HepG2 (cell line): ENCODE data around the gene IRF2. TPM values are rescaled to one million over a fixed set of nuclear protein-coding genes. Genes with fewer than 3 reads are reported as not detected.

ENCODE experiments used
- ATAC-seq: fragments of 200-7000 bp; cut with Tn5 transposase; 3 replicates; pipeline ENCODE4 v1.9.1; 2020; ENCODE audit warnings: mild to moderate bottlenecking, moderate library complexity
- BruUV-seq: library from RNA; stranded (reverse); fragments of 400-500 nt; replicated peaks from 2 replicates; lab custom pipeline; 2021; lab: Mats Ljungman, UMichigan
- CTCF ChIA-PET: fragments of 300-600 bp; formaldehyde crosslinking; extraction: SDS; loops from one replicate; lab custom pipeline; 2021; ENCODE audit warnings: low total read pairs, inconsistent platforms, low intra/inter-chr PET ratio; lab: Yijun Ruan, JAX
- POLR2A ChIA-PET: fragments of 350-600 bp; sonication (Branson Sonifier 250); formaldehyde crosslinking; loops from one replicate; lab custom pipeline; 2020; ENCODE audit warnings: antibody characterized with exemption, inconsistent platforms; lab: Yijun Ruan, JAX
- DNase-seq: peaks from one replicate; pipeline ENCODE4 v3.0.0-alpha.2; 2015; ENCODE audit warnings: low spot score
- FAIRE-seq: peaks from 3 replicates; lab custom pipeline; 2011; peaks lifted over from hg19 to GRCh38; lab: Jason Lieb, UNC
- H2AFZ ChIP-seq: one replicate; pipeline ENCODE4 v1.6.1; 2011; ENCODE audit warnings: low read length, inconsistent platforms
- H3K27ac ChIP-seq: fragments of 300-600 bp; 3 replicates; pipeline ENCODE4 v1.8.0; 2011; ENCODE audit warnings: mixed run types, mild to moderate bottlenecking, mixed read lengths, low read length, inconsistent platforms; ENCODE audit not compliant: insufficient read depth; ENCODE audit errors: extremely low read length
- H3K27me3 ChIP-seq, 2 experiments: fragments of 200-600 bp in 1 of 2; 2 replicates in 1 of 2; 3 replicates in 1 of 2; pipeline versions ENCODE4 v1.6.0 to v1.8.0; 2011; ENCODE audit warnings: low read length in 2 of 2, mild to moderate bottlenecking in 2 of 2, moderate library complexity in 2 of 2, inconsistent platforms in 1 of 2; ENCODE audit not compliant: insufficient read depth in 2 of 2, control insufficient read depth in 1 of 2
- H3K36me3 ChIP-seq, 2 experiments: fragments of 200-600 bp in 1 of 2; replicated peaks in 1 of 2; 2 replicates in 1 of 2; 3 replicates in 1 of 2; pipeline versions ENCODE4 v1.5.1 to v1.8.0; 2011; ENCODE audit warnings: low read length in 2 of 2, inconsistent platforms in 1 of 2; ENCODE audit not compliant: insufficient read depth in 2 of 2, control insufficient read depth in 1 of 2
- H3K4me1 ChIP-seq: 2 replicates; pipeline ENCODE4 v1.5.1; 2012; ENCODE audit warnings: low read length, inconsistent platforms; ENCODE audit not compliant: insufficient read depth
- H3K4me2 ChIP-seq: 2 replicates; pipeline ENCODE4 v1.6.0; 2011; ENCODE audit warnings: low read depth, low read length, inconsistent platforms
- H3K4me3 ChIP-seq, 3 experiments: fragments of 200-600 bp in 1 of 3; sonication (generic), shearing (Covaris generic) in 1 of 3; replicated peaks in 1 of 3; 2 replicates each; pipeline ENCODE4 v1.5.1; 2011 to 2016; ENCODE audit warnings: low read length in 3 of 3, inconsistent platforms in 2 of 3, low read depth in 2 of 3, mild to moderate bottlenecking in 2 of 3, control low read depth in 1 of 3, mixed read lengths in 1 of 3; ENCODE audit not compliant: insufficient read depth in 1 of 3
- H3K79me2 ChIP-seq: one replicate; pipeline ENCODE4 v1.6.1; 2011; ENCODE audit warnings: low read length, inconsistent platforms; ENCODE audit not compliant: insufficient read depth
- H3K9ac ChIP-seq: 2 replicates; pipeline ENCODE4 v1.6.0; 2011; ENCODE audit warnings: mild to moderate bottlenecking, low read depth, low read length, inconsistent platforms; ENCODE audit not compliant: insufficient read depth
- H3K9me3 ChIP-seq: 2 replicates; pipeline ENCODE4 v1.5.1; 2012; ENCODE audit warnings: mild to moderate bottlenecking, low read length
- H4K20me1 ChIP-seq: 2 replicates; pipeline ENCODE4 v1.6.0; 2011; ENCODE audit warnings: inconsistent platforms, mild to moderate bottlenecking, low read length, moderate library complexity; ENCODE audit not compliant: insufficient read depth
- AFF4 ChIP-seq: sonication (generic); formaldehyde crosslinking; IDR thresholded peaks from 2 replicates; pipeline ENCODE4 v1.4.0; 2020; ENCODE audit warnings: missing genetic modification reagents
- FOXA1 ChIP-seq, 2 experiments: fragments of 450-650 bp in 1 of 2; sonication (generic) in 1 of 2; formaldehyde crosslinking in 1 of 2; IDR thresholded peaks; 2 replicates each; pipeline versions ENCODE4 v1.4.0 to v1.6.1; 2016 to 2020; ENCODE audit warnings: missing genetic modification reagents in 1 of 2
- FOXA3 ChIP-seq: IDR thresholded peaks from 2 replicates; pipeline ENCODE4 v1.6.1; 2016; ENCODE audit warnings: missing genetic modification reagents, missing compliant biosample characterization
- GRHL1 ChIP-seq: sonication (generic); formaldehyde crosslinking; conservative IDR thresholded peaks from 2 replicates; pipeline ENCODE4 v1.8.0; 2022; ENCODE audit warnings: missing genetic modification reagents
- MXI1 ChIP-seq: IDR thresholded peaks from 3 replicates; pipeline ENCODE4 v1.6.1; 2012; ENCODE audit warnings: low read depth, low read length, inconsistent platforms, borderline replicate concordance
- ZBTB21 ChIP-seq: sonication (generic); formaldehyde crosslinking; IDR thresholded peaks from 2 replicates; pipeline ENCODE4 v1.4.0; 2020; ENCODE audit warnings: missing genetic modification reagents
- ZFP1 ChIP-seq: IDR thresholded peaks from 2 replicates; pipeline ENCODE4 v1.6.1; 2016
- ZNF180 ChIP-seq: sonication (generic); formaldehyde crosslinking; IDR thresholded peaks from 2 replicates; pipeline ENCODE4 v1.4.0; 2020; ENCODE audit warnings: low read depth, missing genetic modification reagents, borderline replicate concordance
- ZNF350 ChIP-seq: sonication (generic); formaldehyde crosslinking; IDR thresholded peaks from 2 replicates; pipeline ENCODE4 v1.4.0; 2020; ENCODE audit warnings: mild to moderate bottlenecking, low read depth, missing genetic modification reagents, borderline replicate concordance
- ZNF784 ChIP-seq: sonication (generic); formaldehyde crosslinking; IDR thresholded peaks from 2 replicates; pipeline ENCODE4 v1.5.1; 2020; ENCODE audit warnings: missing genetic modification reagents, mild to moderate bottlenecking, borderline replicate concordance
- WGBS: methylation state at CpG from one replicate; pipeline ENCODE4 v1.1.6; 2017; ENCODE audit warnings: low lambda C conversion rate; 5-methylcytosine and 5-hydroxymethylcytosine counted together
- in situ Hi-C: cut with HindIII; loops from 2 replicates; pipeline ENCODE4 v1.10.0; 2017; ENCODE audit warnings: low pct_unique_long_range_greater_than_20kb; ENCODE audit not compliant: extremely low pct_ligation_motif_present
- intact Hi-C: fragments of 100-400 bp; cut with micrococcal nuclease; formaldehyde crosslinking; loops from one replicate; pipeline ENCODE4 v1.10.0; 2022; ENCODE audit not compliant: unreplicated experiment
- polyA plus RNA-seq, 8 experiments: library from polyadenylated mRNA; depleted of rRNA in 3 of 8; stranded (reverse) in 7 of 8; unstranded in 1 of 8; fragments of >200 nt; fragmentation: Illumina TruSeq in 4 of 8; extraction: Trizol in 4 of 8; gene quantifications; 2 replicates each; pipeline versions ENCODE4 v1.2.1 to v1.2.3, GENCODE V29; 2011 to 2016; ENCODE audit warnings: low read depth in 4 of 8, missing spikeins in 1 of 8, mixed read lengths in 1 of 8; ENCODE audit not compliant: insufficient read depth in 1 of 8
- total RNA-seq, 5 experiments: library from RNA; depleted of rRNA; stranded (reverse); fragments of >200 nt; fragmentation: Illumina TruSeq; extraction: Trizol; gene quantifications; 2 replicates each; pipeline ENCODE4 v1.2.3, GENCODE V29; 2016; ENCODE audit warnings: low read depth in 1 of 5

Gene IRF2
- total and polyA plus RNA-seq, 2 of the 13 experiments (the other 11 are each of a cell fraction or from before 2014, with no cell fraction given) = 15.5 to 28.8 TPM

GRCh38 chr4:184489771-184490170 lies 15.4 kb upstream of the IRF2 start:
- H3K4me2 ChIP-seq = peak overlapping the region; percentile 34; the same call in 1 of the 2 replicates
- BruUV-seq = no TSS peak
- H3K9me3 ChIP-seq = no peaks in the 10 kb centered on the region
- no peaks in the 10 kb centered on the region for H3K36me3 ChIP-seq
- H3K4me1 ChIP-seq = peaks cover 17% of the 10 kb centered on the region; the same call in 1 of the 2 replicates
- H3K27me3 ChIP-seq = peaks cover 0 to 3% of the 10 kb centered on the region in 2 experiments; a peak in 1 of 5 replicates
- H3K27ac ChIP-seq = no peak overlapping the region
- FAIRE-seq (no peak), DNase-seq (no peak), ATAC-seq (peak; percentile 92)
- CTCF ChIA-PET = no interaction called here
- intact Hi-C loops = no loop called here
- H3K79me2 ChIP-seq = no peaks in the 10 kb centered on the region
- no peak overlapping the region for H2AFZ ChIP-seq
- no peaks in the 10 kb centered on the region for H4K20me1 ChIP-seq
- POLR2A ChIA-PET = no interaction called here
- TF ChIP-seq FOXA3 (peak; percentile 50), FOXA1 (IDR thresholded peaks at IDR 0.05) (no peak), FOXA1 (CRISPR knock-in tag; IDR thresholded peaks at IDR 0.05) (0 out of 2 replicates have a peak, but pooled peaks have one; percentile 17), ZNF350 (CRISPR knock-in tag) (no peak), ZFP1 (CRISPR knock-in tag) (no peak)
- no peak overlapping the region for H3K4me3 ChIP-seq
- in situ Hi-C loops = no loop called here
- no peak overlapping the region for H3K9ac ChIP-seq
- no CpG with 5 or more reads among the region's 8 CpGs for WGBS

- CTCF ChIA-PET = no interaction called here
- peaks cover 17% of the 10 kb centered on the region; the same call in 1 of the 2 replicates for H3K4me1 ChIP-seq
- no peaks in the 10 kb centered on the region for H4K20me1 ChIP-seq
- POLR2A ChIA-PET = no interaction called here
- BruUV-seq = no TSS peak
- peaks cover 0 to 3% of the 10 kb centered on the region in 2 experiments; a peak in 1 of 5 replicates for H3K27me3 ChIP-seq
- H3K36me3 ChIP-seq = no peaks in the 10 kb centered on the region
- DNase-seq (no peak), FAIRE-seq (no peak), ATAC-seq (no peak)
- 44% methylated on average over 9 of the region's 9 CpGs for WGBS
- no peak overlapping the region for H3K9ac ChIP-seq
- TF ChIP-seq GRHL1 (CRISPR knock-in tag) (no peak), ZNF180 (CRISPR knock-in tag) (no peak), ZBTB21 (no peak), MXI1 (no peak), AFF4 (CRISPR knock-in tag) (no peak), ZNF784 (CRISPR knock-in tag) (no peak)
- H3K4me2 ChIP-seq = no peak overlapping the region
- in situ Hi-C loops = no loop called here
- H2AFZ ChIP-seq = no peak overlapping the region
- H3K27ac ChIP-seq = no peak overlapping the region
- H3K79me2 ChIP-seq = no peaks in the 10 kb centered on the region
- no peak overlapping the region for H3K4me3 ChIP-seq
- intact Hi-C loops = no loop called here
- H3K9me3 ChIP-seq = peaks cover 5% of the 10 kb centered on the region; the same call in 1 of the 2 replicates
These were observed 13.2 kb upstream of the IRF2 start for GRCh38 chr4:184487503-184487902.
